HepG2 (cell line): ENCODE measurements around the gene METAP2. TPM values are rescaled to one million over a fixed set of nuclear protein-coding genes. Genes with fewer than 3 reads are reported as not detected.
A peak's percentile ranks its signal among the peaks of the same experiment; 100 is the strongest.

Experiments
- ATAC-seq: fragments of 200-7000 bp; cut with Tn5 transposase; 3 replicates; pipeline ENCODE4 v1.9.1; 2020; ENCODE audit warnings: mild to moderate bottlenecking, moderate library complexity
- BruUV-seq: library from RNA; stranded (reverse); fragments of 400-500 nt; replicated peaks from 2 replicates; lab custom pipeline; 2021; lab: Mats Ljungman, UMichigan
- CTCF ChIA-PET: fragments of 300-600 bp; formaldehyde crosslinking; extraction: SDS; loops from one replicate; lab custom pipeline; 2021; ENCODE audit warnings: low total read pairs, inconsistent platforms, low intra/inter-chr PET ratio; lab: Yijun Ruan, JAX
- POLR2A ChIA-PET: fragments of 350-600 bp; sonication (Branson Sonifier 250); formaldehyde crosslinking; loops from one replicate; lab custom pipeline; 2020; ENCODE audit warnings: antibody characterized with exemption, inconsistent platforms; lab: Yijun Ruan, JAX
- DNase-seq: peaks from one replicate; pipeline ENCODE4 v3.0.0-alpha.2; 2015; ENCODE audit warnings: low spot score
- FAIRE-seq: peaks from 3 replicates; lab custom pipeline; 2011; peaks lifted over from hg19 to GRCh38; lab: Jason Lieb, UNC
- H2AFZ ChIP-seq: one replicate; pipeline ENCODE4 v1.6.1; 2011; ENCODE audit warnings: low read length, inconsistent platforms
- H3K27ac ChIP-seq: fragments of 300-600 bp; 3 replicates; pipeline ENCODE4 v1.8.0; 2011; ENCODE audit warnings: mixed run types, mild to moderate bottlenecking, mixed read lengths, low read length, inconsistent platforms; ENCODE audit not compliant: insufficient read depth; ENCODE audit errors: extremely low read length
- H3K27me3 ChIP-seq, 2 experiments: fragments of 200-600 bp in 1 of 2; 2 replicates in 1 of 2; 3 replicates in 1 of 2; pipeline versions ENCODE4 v1.6.0 to v1.8.0; 2011; ENCODE audit warnings: low read length in 2 of 2, mild to moderate bottlenecking in 2 of 2, moderate library complexity in 2 of 2, inconsistent platforms in 1 of 2; ENCODE audit not compliant: insufficient read depth in 2 of 2, control insufficient read depth in 1 of 2
- H3K36me3 ChIP-seq, 2 experiments: fragments of 200-600 bp in 1 of 2; replicated peaks in 1 of 2; 2 replicates in 1 of 2; 3 replicates in 1 of 2; pipeline versions ENCODE4 v1.5.1 to v1.8.0; 2011; ENCODE audit warnings: low read length in 2 of 2, inconsistent platforms in 1 of 2; ENCODE audit not compliant: insufficient read depth in 2 of 2, control insufficient read depth in 1 of 2
- H3K4me1 ChIP-seq: 2 replicates; pipeline ENCODE4 v1.5.1; 2012; ENCODE audit warnings: low read length, inconsistent platforms; ENCODE audit not compliant: insufficient read depth
- H3K4me2 ChIP-seq: 2 replicates; pipeline ENCODE4 v1.6.0; 2011; ENCODE audit warnings: low read depth, low read length, inconsistent platforms
- H3K4me3 ChIP-seq, 3 experiments: fragments of 200-600 bp in 1 of 3; sonication (generic), shearing (Covaris generic) in 1 of 3; replicated peaks in 1 of 3; 2 replicates each; pipeline ENCODE4 v1.5.1; 2011 to 2016; ENCODE audit warnings: low read length in 3 of 3, inconsistent platforms in 2 of 3, low read depth in 2 of 3, mild to moderate bottlenecking in 2 of 3, control low read depth in 1 of 3, mixed read lengths in 1 of 3; ENCODE audit not compliant: insufficient read depth in 1 of 3
- H3K79me2 ChIP-seq: one replicate; pipeline ENCODE4 v1.6.1; 2011; ENCODE audit warnings: low read length, inconsistent platforms; ENCODE audit not compliant: insufficient read depth
- H3K9ac ChIP-seq: 2 replicates; pipeline ENCODE4 v1.6.0; 2011; ENCODE audit warnings: mild to moderate bottlenecking, low read depth, low read length, inconsistent platforms; ENCODE audit not compliant: insufficient read depth
- H3K9me3 ChIP-seq: 2 replicates; pipeline ENCODE4 v1.5.1; 2012; ENCODE audit warnings: mild to moderate bottlenecking, low read length
- H4K20me1 ChIP-seq: 2 replicates; pipeline ENCODE4 v1.6.0; 2011; ENCODE audit warnings: inconsistent platforms, mild to moderate bottlenecking, low read length, moderate library complexity; ENCODE audit not compliant: insufficient read depth
- BORCS8-MEF2B ChIP-seq: sonication (generic); formaldehyde crosslinking; IDR thresholded peaks from 2 replicates; pipeline ENCODE4 v1.8.0; 2022; ENCODE audit warnings: mild to moderate bottlenecking, missing genetic modification reagents
- GABPA ChIP-seq, 2 experiments: IDR thresholded peaks; 2 replicates each; pipeline ENCODE4 v1.6.1; 2011 to 2016; ENCODE audit warnings: low read depth in 2 of 2, low read length in 1 of 2, missing biosample characterization in 1 of 2, missing genetic modification characterization in 1 of 2
- MAFF ChIP-seq: IDR thresholded peaks from 2 replicates; pipeline ENCODE4 v1.6.1; 2011; ENCODE audit warnings: low read depth, low read length, improper control_type of control experiment
- MAFK ChIP-seq, 2 experiments: IDR thresholded peaks in 1 of 2; conservative IDR thresholded peaks in 1 of 2; 2 replicates each; pipeline ENCODE4 v1.6.1; 2011; ENCODE audit warnings: improper control_type of control experiment in 2 of 2, low read length in 2 of 2
- MED8 ChIP-seq: sonication (generic); formaldehyde crosslinking; IDR thresholded peaks from 2 replicates; pipeline ENCODE4 v1.8.1; 2023; ENCODE audit warnings: mild to moderate bottlenecking, missing genetic modification reagents; ENCODE audit not compliant: insufficient replicate concordance
- MTA3 ChIP-seq: sonication (generic); formaldehyde crosslinking; IDR thresholded peaks from 2 replicates; pipeline ENCODE4 v1.4.0; 2020; ENCODE audit warnings: missing genetic modification reagents
- PTBP1 ChIP-seq: fragments of 200-400 bp; formaldehyde crosslinking; IDR thresholded peaks from 2 replicates; pipeline ENCODE4 v1.6.1; 2018; ENCODE audit warnings: low read length, low read depth; ENCODE audit not compliant: poor library complexity, severe bottlenecking
- RCOR2 ChIP-seq: IDR thresholded peaks from 2 replicates; pipeline ENCODE4 v1.6.1; 2016; ENCODE audit warnings: missing biosample characterization, missing genetic modification reagents
- SUZ12 ChIP-seq: fragments of 150-350 bp; IDR thresholded peaks from 2 replicates; pipeline ENCODE4 v1.6.1; 2014; ENCODE audit warnings: low read depth, low read length
- ZBTB20 ChIP-seq: sonication (generic); formaldehyde crosslinking; IDR thresholded peaks from 2 replicates; pipeline ENCODE4 v1.8.1; 2023; ENCODE audit warnings: missing genetic modification reagents, low read depth, mild to moderate bottlenecking, borderline replicate concordance
- ZFAT ChIP-seq: sonication (generic); formaldehyde crosslinking; conservative IDR thresholded peaks from 2 replicates; pipeline ENCODE4 v1.8.1; 2023; ENCODE audit warnings: missing genetic modification reagents, inconsistent platforms
- ZNF292 ChIP-seq: sonication (generic); formaldehyde crosslinking; IDR thresholded peaks from 2 replicates; pipeline ENCODE4 v1.8.1; 2022; ENCODE audit warnings: mild to moderate bottlenecking, low read depth, missing genetic modification reagents, borderline replicate concordance
- ZNF430 ChIP-seq: sonication (generic); formaldehyde crosslinking; IDR thresholded peaks from 2 replicates; pipeline ENCODE4 v1.9.0; 2021; ENCODE audit warnings: mild to moderate bottlenecking, missing genetic modification reagents
- ZNF441 ChIP-seq: sonication (generic); formaldehyde crosslinking; IDR thresholded peaks from 2 replicates; pipeline ENCODE4 v1.7.0; 2021; ENCODE audit warnings: missing genetic modification reagents, borderline replicate concordance
- ZNF567 ChIP-seq: sonication (generic); formaldehyde crosslinking; IDR thresholded peaks from 2 replicates; pipeline ENCODE4 v1.8.1; 2023; ENCODE audit warnings: mild to moderate bottlenecking, missing genetic modification reagents, borderline replicate concordance
- ZNF766 ChIP-seq: sonication (generic); formaldehyde crosslinking; IDR thresholded peaks from 2 replicates; pipeline ENCODE4 v1.5.0; 2020; ENCODE audit warnings: missing genetic modification reagents, borderline replicate concordance
- WGBS: methylation state at CpG from one replicate; pipeline ENCODE4 v1.1.6; 2017; ENCODE audit warnings: low lambda C conversion rate; 5-methylcytosine and 5-hydroxymethylcytosine counted together
- in situ Hi-C: cut with HindIII; loops from 2 replicates; pipeline ENCODE4 v1.10.0; 2017; ENCODE audit warnings: low pct_unique_long_range_greater_than_20kb; ENCODE audit not compliant: extremely low pct_ligation_motif_present
- intact Hi-C: fragments of 100-400 bp; cut with micrococcal nuclease; formaldehyde crosslinking; loops from one replicate; pipeline ENCODE4 v1.10.0; 2022; ENCODE audit not compliant: unreplicated experiment
- polyA plus RNA-seq, 8 experiments: library from polyadenylated mRNA; depleted of rRNA in 3 of 8; stranded (reverse) in 7 of 8; unstranded in 1 of 8; fragments of >200 nt; fragmentation: Illumina TruSeq in 4 of 8; extraction: Trizol in 4 of 8; gene quantifications; 2 replicates each; pipeline versions ENCODE4 v1.2.1 to v1.2.3, GENCODE V29; 2011 to 2016; ENCODE audit warnings: low read depth in 4 of 8, missing spikeins in 1 of 8, mixed read lengths in 1 of 8; ENCODE audit not compliant: insufficient read depth in 1 of 8
- total RNA-seq, 5 experiments: library from RNA; depleted of rRNA; stranded (reverse); fragments of >200 nt; fragmentation: Illumina TruSeq; extraction: Trizol; gene quantifications; 2 replicates each; pipeline ENCODE4 v1.2.3, GENCODE V29; 2016; ENCODE audit warnings: low read depth in 1 of 5
- TF ChIP-seq, protein P1 (sequence below), 2 experiments: sonication (generic) in 1 of 2; formaldehyde crosslinking in 1 of 2; IDR thresholded peaks; 2 replicates each; pipeline versions ENCODE4 v1.5.1 to v1.6.1; 2011 to 2020; ENCODE audit warnings: borderline replicate concordance in 1 of 2, low read depth in 1 of 2, low read length in 1 of 2, mild to moderate bottlenecking in 1 of 2, missing genetic modification reagents in 1 of 2, moderate library complexity in 1 of 2
- TF ChIP-seq, protein P2 (sequence below): sonication (generic); formaldehyde crosslinking; IDR thresholded peaks from 2 replicates; pipeline ENCODE4 v1.4.0; 2020; ENCODE audit warnings: missing genetic modification reagents

The METAP2 gene
- total and polyA plus RNA-seq, 2 of the 13 experiments (the other 11 are each of a cell fraction or from before 2014, with no cell fraction given): 67.8 to 131 TPM

DNA sequence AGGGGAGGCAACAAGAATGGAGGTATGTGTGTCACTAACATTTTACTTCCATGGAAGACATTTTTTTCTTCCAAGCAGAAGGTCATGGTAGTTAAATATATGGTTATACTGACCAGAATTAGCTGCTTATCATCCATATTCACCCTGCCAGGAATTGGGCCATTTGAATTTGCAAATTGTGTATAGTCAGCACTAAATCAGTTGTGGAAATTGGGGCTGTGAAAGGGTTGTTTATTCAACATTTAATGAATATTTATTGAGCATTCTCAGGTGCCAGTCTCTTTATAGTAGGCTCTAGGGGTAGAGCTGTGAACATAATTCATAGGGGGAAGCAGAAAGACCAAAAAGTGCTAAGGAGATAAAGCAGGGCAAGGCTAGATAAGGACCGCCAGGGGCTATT is 38.0 kb downstream of the METAP2 start:
- no peaks in the 10 kb centered on the region for H3K27me3 ChIP-seq
- no peak overlapping the region for H2AFZ ChIP-seq
- H3K79me2 ChIP-seq: no peaks in the 10 kb centered on the region
- TF ChIP-seq MAFF (peak; percentile 80), PTBP1 (no peak), ZNF441 (no peak), BORCS8-MEF2B (CRISPR knock-in tag) (no peak), SUZ12 (no peak), ZNF567 (CRISPR knock-in tag) (no peak), RCOR2 (no peak), ZNF430 (CRISPR knock-in tag) (no peak), MTA3 (CRISPR knock-in tag) (no peak), ZFAT (CRISPR knock-in tag) (no peak), ZBTB20 (CRISPR knock-in tag) (no peak), ZNF766 (CRISPR knock-in tag) (no peak), ZNF292 (no peak), GABPA (IDR thresholded peaks at IDR 0.05; ENCODE audit: low read depth, low read length) (no peak), GABPA (CRISPR knock-in tag; IDR thresholded peaks at IDR 0.05; ENCODE audit: low read depth) (no peak), MED8 (CRISPR knock-in tag) (no peak), MAFK (conservative IDR thresholded peaks at IDR 0.05 in 1 of 2, IDR thresholded peaks at IDR 0.05 in 1 of 2; ENCODE audit: low read length in 2 of 2) (peak; percentile 82 to 88; a peak in 3 of 4 replicates)
- TF ChIP-seq, protein P1, sequence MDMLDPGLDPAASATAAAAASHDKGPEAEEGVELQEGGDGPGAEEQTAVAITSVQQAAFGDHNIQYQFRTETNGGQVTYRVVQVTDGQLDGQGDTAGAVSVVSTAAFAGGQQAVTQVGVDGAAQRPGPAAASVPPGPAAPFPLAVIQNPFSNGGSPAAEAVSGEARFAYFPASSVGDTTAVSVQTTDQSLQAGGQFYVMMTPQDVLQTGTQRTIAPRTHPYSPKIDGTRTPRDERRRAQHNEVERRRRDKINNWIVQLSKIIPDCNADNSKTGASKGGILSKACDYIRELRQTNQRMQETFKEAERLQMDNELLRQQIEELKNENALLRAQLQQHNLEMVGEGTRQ (IDR thresholded peaks at IDR 0.05; ENCODE audit: low read depth, low read length): no peak
- TF ChIP-seq, protein P1 (CRISPR knock-in tag; IDR thresholded peaks at IDR 0.05; ENCODE audit: borderline replicate concordance): no peak
- TF ChIP-seq, protein P2, sequence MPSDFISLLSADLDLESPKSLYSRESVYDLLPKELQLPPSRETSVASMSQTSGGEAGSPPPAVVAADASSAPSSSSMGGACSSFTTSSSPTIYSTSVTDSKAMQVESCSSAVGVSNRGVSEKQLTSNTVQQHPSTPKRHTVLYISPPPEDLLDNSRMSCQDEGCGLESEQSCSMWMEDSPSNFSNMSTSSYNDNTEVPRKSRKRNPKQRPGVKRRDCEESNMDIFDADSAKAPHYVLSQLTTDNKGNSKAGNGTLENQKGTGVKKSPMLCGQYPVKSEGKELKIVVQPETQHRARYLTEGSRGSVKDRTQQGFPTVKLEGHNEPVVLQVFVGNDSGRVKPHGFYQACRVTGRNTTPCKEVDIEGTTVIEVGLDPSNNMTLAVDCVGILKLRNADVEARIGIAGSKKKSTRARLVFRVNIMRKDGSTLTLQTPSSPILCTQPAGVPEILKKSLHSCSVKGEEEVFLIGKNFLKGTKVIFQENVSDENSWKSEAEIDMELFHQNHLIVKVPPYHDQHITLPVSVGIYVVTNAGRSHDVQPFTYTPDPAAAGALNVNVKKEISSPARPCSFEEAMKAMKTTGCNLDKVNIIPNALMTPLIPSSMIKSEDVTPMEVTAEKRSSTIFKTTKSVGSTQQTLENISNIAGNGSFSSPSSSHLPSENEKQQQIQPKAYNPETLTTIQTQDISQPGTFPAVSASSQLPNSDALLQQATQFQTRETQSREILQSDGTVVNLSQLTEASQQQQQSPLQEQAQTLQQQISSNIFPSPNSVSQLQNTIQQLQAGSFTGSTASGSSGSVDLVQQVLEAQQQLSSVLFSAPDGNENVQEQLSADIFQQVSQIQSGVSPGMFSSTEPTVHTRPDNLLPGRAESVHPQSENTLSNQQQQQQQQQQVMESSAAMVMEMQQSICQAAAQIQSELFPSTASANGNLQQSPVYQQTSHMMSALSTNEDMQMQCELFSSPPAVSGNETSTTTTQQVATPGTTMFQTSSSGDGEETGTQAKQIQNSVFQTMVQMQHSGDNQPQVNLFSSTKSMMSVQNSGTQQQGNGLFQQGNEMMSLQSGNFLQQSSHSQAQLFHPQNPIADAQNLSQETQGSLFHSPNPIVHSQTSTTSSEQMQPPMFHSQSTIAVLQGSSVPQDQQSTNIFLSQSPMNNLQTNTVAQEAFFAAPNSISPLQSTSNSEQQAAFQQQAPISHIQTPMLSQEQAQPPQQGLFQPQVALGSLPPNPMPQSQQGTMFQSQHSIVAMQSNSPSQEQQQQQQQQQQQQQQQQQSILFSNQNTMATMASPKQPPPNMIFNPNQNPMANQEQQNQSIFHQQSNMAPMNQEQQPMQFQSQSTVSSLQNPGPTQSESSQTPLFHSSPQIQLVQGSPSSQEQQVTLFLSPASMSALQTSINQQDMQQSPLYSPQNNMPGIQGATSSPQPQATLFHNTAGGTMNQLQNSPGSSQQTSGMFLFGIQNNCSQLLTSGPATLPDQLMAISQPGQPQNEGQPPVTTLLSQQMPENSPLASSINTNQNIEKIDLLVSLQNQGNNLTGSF: no peak
- FAIRE-seq (no peak), DNase-seq (no peak), ATAC-seq (no peak)
- in situ Hi-C loops: no loop called here
- no peaks in the 10 kb centered on the region for H3K4me1 ChIP-seq
- BruUV-seq: no TSS peak
- no peak overlapping the region for H3K9ac ChIP-seq
- no peak overlapping the region for H3K4me2 ChIP-seq
- WGBS: 100% methylated on average over 1 of the region's 1 CpG
- H3K36me3 ChIP-seq: peaks cover 23 to 81% of the 10 kb centered on the region in 2 experiments
- no peaks in the 10 kb centered on the region for H3K9me3 ChIP-seq
- ChIA-PET CTCF (no interaction called here), POLR2A (no interaction called here)
- no peaks in the 10 kb centered on the region for H4K20me1 ChIP-seq
- intact Hi-C loops: no loop called here
- H3K4me3 ChIP-seq: no peak overlapping the region
- H3K27ac ChIP-seq: no peak overlapping the region
